HG02798 (cell line): ENCODE data around the gene NLRC3.

Source experiments
- ATAC-seq: cut with Tn5 transposase; IDR thresholded peaks from one replicate; pipeline ENCODE4 v1.9.1; 2021; ENCODE audit warnings: mild to moderate bottlenecking; ENCODE audit not compliant: unreplicated experiment, poor library complexity

Gene NLRC3

GRCh38 chr16:3492356-3492755, 84.8 kb downstream of the NLRC3 start:
- no peak for ATAC-seq

GRCh38 chr16:3490911-3491629, 86.1 kb downstream of the NLRC3 start:
- no peak for ATAC-seq
